WTC11 (cell line): Measurements from ENCODE around the gene MYOM3.

Source experiments
- CTCF ChIP-seq: fragments of 200-600 bp; IDR thresholded peaks from 2 replicates; pipeline ENCODE4 v1.8.0; 2022; ENCODE audit warnings: antibody characterized with exemption
- E2F4 ChIP-seq: sonication (generic); formaldehyde crosslinking; IDR thresholded peaks from 2 replicates; pipeline ENCODE4 v1.8.1; 2022; ENCODE audit warnings: low read depth, mild to moderate bottlenecking, moderate library complexity, missing genetic modification reagents, borderline replicate concordance
- ESRRA ChIP-seq: sonication (generic); formaldehyde crosslinking; IDR thresholded peaks from 2 replicates; pipeline ENCODE4 v1.8.1; 2022; ENCODE audit warnings: mild to moderate bottlenecking, missing genetic modification reagents, borderline replicate concordance
- FOXP1 ChIP-seq: sonication (generic); formaldehyde crosslinking; IDR thresholded peaks from 2 replicates; pipeline ENCODE4 v1.8.0; 2022; ENCODE audit warnings: missing genetic modification reagents, mild to moderate bottlenecking, moderate library complexity, borderline replicate concordance
- GABPB1 ChIP-seq: sonication (generic); formaldehyde crosslinking; IDR thresholded peaks from 2 replicates; pipeline ENCODE4 v1.8.1; 2023; ENCODE audit warnings: mild to moderate bottlenecking, missing genetic modification reagents
- MAX ChIP-seq: sonication (generic); formaldehyde crosslinking; IDR thresholded peaks from 2 replicates; pipeline ENCODE4 v1.8.0; 2022; ENCODE audit warnings: mild to moderate bottlenecking, missing genetic modification reagents
- NFYB ChIP-seq: sonication (generic); formaldehyde crosslinking; conservative IDR thresholded peaks from 2 replicates; pipeline ENCODE4 v1.8.0; 2022; ENCODE audit warnings: low read depth, missing genetic modification reagents
- NR3C1 ChIP-seq: sonication (generic); formaldehyde crosslinking; conservative IDR thresholded peaks from 2 replicates; pipeline ENCODE4 v1.8.1; 2023; ENCODE audit warnings: low read depth, mild to moderate bottlenecking, missing genetic modification reagents
- SP1 ChIP-seq: sonication (generic); formaldehyde crosslinking; conservative IDR thresholded peaks from 2 replicates; pipeline ENCODE4 v1.8.1; 2022; ENCODE audit warnings: missing genetic modification reagents
- USF2 ChIP-seq: sonication (generic); formaldehyde crosslinking; IDR thresholded peaks from 2 replicates; pipeline ENCODE4 v1.8.1; 2023; ENCODE audit warnings: mild to moderate bottlenecking, missing genetic modification reagents, moderate library complexity
- ZNF281 ChIP-seq: sonication (generic); formaldehyde crosslinking; IDR thresholded peaks from 2 replicates; pipeline ENCODE4 v1.8.0; 2023; ENCODE audit warnings: mild to moderate bottlenecking, missing genetic modification reagents
- ZSCAN18 ChIP-seq: fragments of 250-450 bp; sonication (Bioruptor Pico); IDR thresholded peaks from 2 replicates; pipeline ENCODE4 v2.1.2; 2022; ENCODE audit warnings: mild to moderate bottlenecking, moderate library complexity

GRCh38 chr1:24119489-24119858, 7.5 kb upstream of the MYOM3 start:
- TF ChIP-seq CTCF = no peak
- TF ChIP-seq NR3C1 = no peak
- TF ChIP-seq MAX (CRISPR knock-in tag) = no peak
- TF ChIP-seq SP1 = no peak
- no peak for TF ChIP-seq ZSCAN18 (CRISPR knock-in tag)
- TF ChIP-seq FOXP1 (CRISPR knock-in tag) = no peak
- no peak for TF ChIP-seq ZNF281 (CRISPR knock-in tag)
- no peak for TF ChIP-seq USF2
- TF ChIP-seq GABPB1 = no peak
- no peak for TF ChIP-seq E2F4
- TF ChIP-seq NFYB (CRISPR knock-in tag) = no peak
- TF ChIP-seq ESRRA (CRISPR knock-in tag) = no peak
